NK-92 (cell line): ENCODE measurements around the gene BTNL8.
"Not testable (repeated sequence)": the region's sequence is repeated elsewhere in the genome, so short reads cannot be mapped to it uniquely, and the experiment has no call there.

Experiments used
- DNase-seq: peaks from one replicate; lab custom pipeline; 2025; ENCODE audit not compliant: unreplicated experiment; lab: John Stamatoyannopoulos, UW

The BTNL8 gene

GRCh38 chr5:180875860-180876426, 23.0 kb upstream of the BTNL8 start:
- DNase-seq = no peak

GRCh38 chr5:180885845-180886529, 13.0 kb upstream of the BTNL8 start:
- DNase-seq = not testable (repeated sequence)

GRCh38 chr5:180889381-180889780, 9.6 kb upstream of the BTNL8 start:
- no peak for DNase-seq

DNA sequence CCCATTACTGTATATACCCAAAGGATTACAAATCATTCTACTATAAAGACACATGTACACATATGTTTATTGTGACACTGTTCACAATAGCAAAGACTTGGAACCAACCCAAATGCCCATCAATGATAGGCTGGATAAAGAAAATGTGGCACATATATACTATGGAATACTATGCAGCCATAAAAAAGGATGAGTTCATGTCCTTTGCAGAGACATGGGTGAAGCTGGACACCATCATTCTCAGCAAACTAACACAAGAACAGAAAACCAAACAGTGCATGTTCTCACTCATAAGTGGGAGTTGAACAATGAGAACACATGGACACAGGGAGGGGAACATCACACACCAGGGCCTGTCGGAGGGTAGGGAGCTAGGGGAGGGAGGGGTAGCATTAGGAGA, 3.6 kb upstream of the BTNL8 start:
- DNase-seq = not testable (repeated sequence)

- no peak for DNase-seq
These were observed 1.2 kb downstream of the BTNL8 start for GRCh38 chr5:180900178-180900577.

DNA sequence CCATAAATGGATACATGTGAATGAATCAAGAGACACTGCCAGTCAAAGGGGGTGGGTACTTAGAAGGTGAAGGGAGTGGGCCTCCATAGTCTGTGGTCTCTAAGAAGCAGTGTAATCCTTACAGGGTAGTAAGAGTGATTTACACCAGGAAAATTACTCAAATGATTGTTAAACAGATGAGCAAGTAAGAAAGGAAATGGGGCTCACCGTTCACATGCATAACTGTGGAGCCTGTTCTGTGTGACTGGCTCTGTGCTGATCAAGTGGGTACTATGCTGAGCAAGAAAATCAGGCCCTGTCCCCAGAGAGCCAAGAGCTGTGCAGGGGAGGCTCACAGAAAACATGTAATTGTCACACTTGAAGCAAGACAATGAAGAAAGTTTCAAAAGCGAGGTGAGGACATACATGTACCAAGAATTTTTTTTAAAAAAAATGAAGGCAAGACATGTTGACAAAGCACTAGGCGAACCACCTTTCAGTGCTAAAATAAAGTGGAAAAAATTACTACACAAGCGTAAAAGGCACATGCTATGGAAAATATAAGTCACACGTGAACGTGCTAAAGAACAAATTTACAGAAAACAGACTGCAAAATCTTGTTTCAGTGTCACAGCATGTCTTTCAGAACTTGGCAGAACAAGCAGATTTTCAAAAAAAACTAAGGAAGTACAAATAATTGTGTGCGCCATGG, 2.5 kb downstream of the BTNL8 start:
- DNase-seq = no peak

DNA sequence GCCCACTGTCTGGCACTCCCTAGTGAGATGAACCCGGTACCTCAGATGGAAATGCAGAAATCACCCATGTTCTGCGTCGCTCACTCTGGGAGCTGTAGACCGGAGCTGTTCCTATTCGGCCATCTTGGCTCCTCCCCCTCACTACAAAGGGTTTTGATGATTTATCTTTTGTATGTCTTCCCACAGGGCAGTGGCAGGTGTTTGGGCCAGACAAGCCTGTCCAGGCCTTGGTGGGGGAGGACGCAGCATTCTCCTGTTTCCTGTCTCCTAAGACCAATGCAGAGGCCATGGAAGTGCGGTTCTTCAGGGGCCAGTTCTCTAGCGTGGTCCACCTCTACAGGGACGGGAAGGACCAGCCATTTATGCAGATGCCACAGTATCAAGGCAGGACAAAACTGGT, 9.4 kb downstream of the BTNL8 start:
- no peak for DNase-seq

- DNase-seq = no peak
These were observed 10.2 kb downstream of the BTNL8 start for GRCh38 chr5:180908998-180909731.

- no peak for DNase-seq
These were observed 10.8 kb downstream of the BTNL8 start for GRCh38 chr5:180909782-180910181.

DNA sequence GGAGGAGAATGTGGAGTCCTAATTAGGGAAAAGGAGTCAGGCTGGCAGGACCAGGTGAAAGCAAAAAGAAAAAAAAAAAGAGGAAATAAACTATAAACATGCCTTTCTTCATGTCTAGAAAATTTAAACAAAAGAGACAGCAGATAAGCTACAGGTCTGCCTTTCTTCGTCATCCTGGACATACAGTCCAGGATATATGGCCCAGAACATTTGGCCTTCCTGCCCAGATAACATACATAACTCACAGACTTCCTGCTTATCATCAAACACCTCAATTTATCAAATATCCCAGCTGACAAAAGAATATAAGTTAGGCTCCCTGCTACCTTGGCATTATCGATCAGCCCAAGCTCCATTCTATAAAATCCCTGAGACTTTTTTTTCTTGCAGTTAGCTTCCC, 11.2 kb downstream of the BTNL8 start:
- DNase-seq = no peak

GRCh38 chr5:180910735-180911134, 11.8 kb downstream of the BTNL8 start:
- no peak for DNase-seq

GRCh38 chr5:180914646-180915045, 15.7 kb downstream of the BTNL8 start:
- DNase-seq = no peak

DNA sequence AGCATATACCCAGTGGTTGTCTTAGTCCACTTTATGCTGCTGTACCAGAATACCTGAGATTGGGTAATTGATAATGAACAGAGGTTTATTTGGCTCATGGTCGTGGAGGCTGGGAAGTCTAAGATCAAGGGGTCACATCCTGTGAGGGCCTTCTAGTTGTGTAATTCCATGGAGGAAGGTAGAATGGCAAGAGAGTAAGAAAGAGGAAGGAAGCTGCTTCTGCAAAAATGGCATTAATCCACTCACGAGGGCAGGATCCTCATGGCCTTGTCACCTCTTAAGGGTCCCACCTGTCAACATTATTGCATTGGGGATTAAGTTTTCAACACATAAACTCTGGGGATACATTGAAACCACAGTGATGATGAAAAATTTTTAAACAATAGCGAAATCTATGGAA, 17.0 kb downstream of the BTNL8 start:
- DNase-seq = no peak

DNA sequence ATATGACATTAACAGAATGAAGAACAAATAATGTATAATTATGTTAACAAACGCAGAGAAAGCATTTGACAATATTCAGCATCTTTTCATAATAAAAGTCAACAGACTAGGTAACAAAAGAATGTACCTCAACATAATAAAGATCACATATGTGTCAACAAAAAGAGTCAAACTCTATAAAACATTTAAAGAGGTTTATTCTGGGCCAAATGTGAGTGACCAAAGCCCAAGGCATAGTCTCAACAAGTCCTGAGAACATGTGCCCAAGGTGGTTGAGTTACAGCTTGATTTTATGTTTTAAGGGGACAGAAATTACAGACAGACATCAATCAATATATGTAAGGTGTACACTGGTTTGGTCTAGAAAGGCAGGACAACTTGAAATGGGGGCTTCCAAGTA, 19.4 kb downstream of the BTNL8 start:
- no peak for DNase-seq

DNA sequence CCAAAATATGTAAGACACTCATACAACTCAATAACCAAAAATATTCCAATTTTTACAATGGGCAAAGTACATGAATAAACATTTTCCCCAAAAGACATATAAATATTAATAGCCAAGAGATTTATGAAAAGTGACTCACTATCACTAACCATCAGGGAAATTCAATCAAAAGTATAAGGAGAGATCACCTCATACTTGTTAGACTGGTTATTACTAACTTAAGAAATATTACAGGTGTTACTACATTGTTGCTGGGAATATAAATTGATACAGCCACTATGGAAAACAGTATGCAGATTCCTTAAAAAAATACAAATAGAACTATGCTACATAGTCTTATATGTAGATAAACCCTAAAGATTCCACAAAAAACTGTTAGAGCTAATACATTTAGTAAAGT, 21.8 kb downstream of the BTNL8 start:
- no peak for DNase-seq

- DNase-seq = no peak
These were observed 24.0 kb downstream of the BTNL8 start for GRCh38 chr5:180922932-180923331.

- DNase-seq = no peak
These were observed 33.7 kb downstream of the BTNL8 start for GRCh38 chr5:180932660-180933059.

- no peak for DNase-seq
These were observed 36.2 kb downstream of the BTNL8 start for GRCh38 chr5:180935203-180935602.

DNA sequence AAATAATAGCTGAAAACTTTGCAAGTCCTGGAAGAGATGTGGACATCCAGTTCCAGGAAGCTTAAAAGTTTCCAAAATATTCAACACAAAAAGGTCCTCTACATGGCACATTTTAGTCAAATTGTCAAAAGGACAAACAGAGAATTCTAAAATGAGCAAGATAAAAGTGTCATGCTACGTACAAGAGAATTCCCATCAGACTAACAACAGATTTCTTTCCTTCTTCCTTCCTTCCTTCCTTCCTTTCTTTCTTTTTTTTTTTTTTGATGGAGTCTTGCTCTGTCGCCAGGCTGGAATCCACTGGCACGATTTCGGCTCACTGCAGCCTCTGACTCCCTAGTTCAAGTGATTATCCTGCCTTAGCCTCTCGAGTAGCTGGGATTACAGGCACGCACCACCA, 39.3 kb downstream of the BTNL8 start:
- no peak for DNase-seq

- DNase-seq = no peak
These were observed 51.5 kb downstream of the BTNL8 start for GRCh38 chr5:180950291-180950949.

- no peak for DNase-seq
These were observed 60.7 kb downstream of the BTNL8 start for GRCh38 chr5:180959661-180960060.
